ENCODE data around the gene PTGES3L.
"Not testable (repeated sequence)": the region's sequence is repeated elsewhere in the genome, so short reads cannot be mapped to it uniquely, and the experiment has no call there.

The PTGES3L gene

DNA sequence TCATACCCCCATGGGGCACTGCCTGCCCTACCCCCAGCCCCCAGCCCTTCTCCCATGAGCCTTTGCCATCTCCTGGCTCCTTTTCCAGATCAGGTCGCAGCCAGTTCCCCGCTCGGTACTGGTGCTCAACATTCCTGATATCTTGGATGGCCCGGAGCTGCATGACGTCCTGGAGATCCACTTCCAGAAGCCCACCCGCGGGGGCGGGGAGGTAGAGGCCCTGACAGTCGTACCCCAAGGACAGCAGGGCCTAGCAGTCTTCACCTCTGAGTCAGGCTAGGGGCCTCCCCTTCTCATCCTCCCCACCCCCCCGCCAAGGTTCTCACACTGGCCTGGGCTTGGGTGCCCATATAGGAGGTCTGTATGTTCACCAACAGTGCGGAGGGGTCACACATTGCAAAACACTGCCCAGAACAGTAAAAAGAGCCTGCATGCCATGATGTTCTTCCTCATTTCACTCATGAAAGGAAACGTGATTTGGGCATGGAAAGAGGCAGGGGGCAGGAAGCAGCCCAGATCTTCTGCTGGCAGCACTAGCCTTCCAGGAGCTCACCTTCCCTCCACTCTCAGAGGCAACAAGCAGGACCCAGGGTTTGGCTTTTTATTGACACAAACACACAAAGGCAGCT, 34.3 kb upstream of the PTGES3L start:
- DNase-seq: no peak

DNA sequence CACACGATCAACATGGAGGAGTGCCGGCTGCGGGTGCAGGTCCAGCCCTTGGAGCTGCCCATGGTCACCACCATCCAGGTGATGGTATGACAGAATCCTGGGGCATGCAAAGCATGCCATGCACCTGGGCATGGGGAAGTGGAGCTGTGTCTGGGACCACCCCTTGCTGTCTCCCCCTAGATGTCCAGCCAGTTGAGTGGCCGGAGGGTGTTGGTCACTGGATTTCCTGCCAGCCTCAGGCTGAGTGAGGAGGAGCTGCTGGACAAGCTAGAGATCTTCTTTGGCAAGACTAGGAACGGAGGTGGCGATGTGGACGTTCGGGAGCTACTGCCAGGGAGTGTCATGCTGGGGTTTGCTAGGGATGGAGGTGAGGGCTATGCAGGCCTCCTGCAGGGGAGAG, 33.4 kb upstream of the PTGES3L start:
- no peak for DNase-seq

DNA sequence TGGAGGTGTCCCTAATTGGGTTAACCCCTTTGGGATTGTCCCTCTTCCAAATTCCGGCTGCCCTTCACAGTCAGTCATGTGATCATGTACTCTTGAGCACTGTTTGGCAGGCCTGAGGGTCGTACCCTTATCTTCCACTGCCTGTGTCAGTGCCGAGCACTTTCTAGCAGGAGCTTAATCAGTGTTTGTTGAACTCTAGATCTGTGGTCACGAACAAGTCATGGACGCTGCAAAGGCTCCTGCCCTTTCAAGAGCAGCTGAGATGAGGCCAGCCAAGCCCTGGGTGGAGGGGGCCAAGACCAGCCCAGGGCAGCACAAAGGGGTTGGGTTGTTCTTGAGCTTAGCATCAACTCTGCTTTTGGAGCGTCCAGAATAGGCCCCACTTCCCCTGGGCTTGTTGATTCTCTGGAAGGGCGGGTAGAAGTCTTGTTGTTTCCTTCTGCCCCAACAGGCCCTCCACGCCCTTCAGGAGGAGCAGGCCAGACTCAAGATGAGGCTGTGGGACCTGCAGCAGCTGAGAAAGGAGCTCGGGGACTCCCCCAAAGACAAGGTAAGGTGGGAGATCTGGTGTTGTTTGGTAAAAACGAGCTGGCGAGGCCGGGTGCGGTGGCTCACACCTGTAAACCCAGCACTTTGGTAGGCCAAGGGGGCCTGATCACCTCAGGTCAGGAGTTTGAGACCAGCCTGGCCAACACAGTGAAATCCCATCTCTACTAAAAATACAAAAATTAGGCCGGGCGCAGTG, 32.0 kb upstream of the PTGES3L start:
- DNase-seq: no peak

DNA sequence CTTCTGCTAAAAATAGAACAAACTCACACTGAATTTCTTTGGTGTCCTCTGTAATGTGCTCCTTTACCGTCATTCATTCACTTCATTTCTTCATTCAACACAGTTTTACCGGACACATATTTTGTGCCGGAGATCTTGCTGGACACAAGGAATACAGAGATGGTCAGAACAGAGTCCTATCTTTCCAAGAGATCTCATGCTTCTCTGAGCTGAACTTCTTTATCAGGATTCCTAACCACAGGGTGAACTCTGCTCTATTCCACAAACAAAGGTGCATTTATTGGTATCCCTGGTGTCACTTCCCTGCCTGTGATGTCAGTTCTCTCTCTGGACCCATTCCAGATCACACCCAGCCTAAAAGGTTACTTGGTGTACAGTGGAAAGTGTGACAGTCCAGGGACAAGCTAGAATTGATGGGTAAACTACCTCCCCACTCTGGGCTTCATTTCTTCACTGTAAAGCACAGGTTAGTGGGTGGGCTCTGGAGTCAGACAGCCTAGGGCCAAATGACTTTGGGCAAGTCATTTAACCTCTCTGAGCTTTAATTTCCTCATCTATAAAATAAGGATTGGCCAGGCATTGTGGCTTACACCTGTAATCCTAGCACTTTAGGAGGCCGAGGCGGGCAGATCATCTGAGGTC, 30.9 kb upstream of the PTGES3L start:
- DNase-seq: no peak

DNA sequence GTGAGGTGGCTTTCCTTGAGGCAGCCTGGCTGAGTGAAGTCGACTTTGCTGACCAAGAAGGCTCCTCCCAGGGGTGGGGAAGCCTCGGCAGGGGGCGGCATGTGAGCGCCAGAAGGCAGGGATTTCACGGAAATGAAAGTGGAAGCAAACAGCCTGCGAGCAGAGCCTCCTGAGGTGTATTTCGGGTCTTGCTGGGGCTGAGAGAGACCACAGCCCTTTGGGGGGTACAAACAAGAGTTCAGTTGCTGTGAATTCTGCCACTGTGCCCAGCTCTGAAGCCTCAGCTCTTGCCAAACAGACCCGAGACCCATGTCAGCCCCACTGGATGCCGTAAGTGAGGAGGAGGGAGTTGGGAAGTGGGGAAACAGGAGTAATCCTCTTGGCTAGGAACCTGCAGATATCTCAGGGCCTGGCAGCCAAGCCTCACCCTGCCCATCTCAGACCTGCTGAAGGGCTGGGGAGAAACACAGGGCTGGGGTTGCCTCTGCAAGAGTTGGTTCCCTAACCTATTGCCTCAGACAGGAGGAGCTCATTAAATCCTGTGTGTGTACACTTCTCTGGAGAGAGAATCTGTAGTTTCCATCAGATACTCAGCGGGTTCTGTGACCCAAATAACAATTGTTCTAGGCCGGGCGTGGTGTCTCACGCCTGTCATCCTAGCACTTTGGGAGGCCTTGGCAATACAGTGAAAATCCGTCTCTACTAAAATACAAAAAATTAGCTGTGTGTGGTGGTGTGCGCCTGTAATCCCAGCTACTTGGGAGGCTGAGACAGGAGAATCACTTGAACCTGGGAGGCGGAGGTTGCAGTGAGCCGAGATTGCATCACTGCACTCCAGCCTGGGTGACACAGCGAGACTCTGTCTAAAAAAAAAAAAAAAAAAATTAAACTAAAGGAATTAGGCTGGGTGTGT, 27.0 kb upstream of the PTGES3L start, which contains the start of gene IFI35:
Gene IFI35 (plus strand): TSS at position 146 of the 913 bp plus-strand sequence. CDS start 164 bp downstream, at position 310.
- no peak for DNase-seq

DNA sequence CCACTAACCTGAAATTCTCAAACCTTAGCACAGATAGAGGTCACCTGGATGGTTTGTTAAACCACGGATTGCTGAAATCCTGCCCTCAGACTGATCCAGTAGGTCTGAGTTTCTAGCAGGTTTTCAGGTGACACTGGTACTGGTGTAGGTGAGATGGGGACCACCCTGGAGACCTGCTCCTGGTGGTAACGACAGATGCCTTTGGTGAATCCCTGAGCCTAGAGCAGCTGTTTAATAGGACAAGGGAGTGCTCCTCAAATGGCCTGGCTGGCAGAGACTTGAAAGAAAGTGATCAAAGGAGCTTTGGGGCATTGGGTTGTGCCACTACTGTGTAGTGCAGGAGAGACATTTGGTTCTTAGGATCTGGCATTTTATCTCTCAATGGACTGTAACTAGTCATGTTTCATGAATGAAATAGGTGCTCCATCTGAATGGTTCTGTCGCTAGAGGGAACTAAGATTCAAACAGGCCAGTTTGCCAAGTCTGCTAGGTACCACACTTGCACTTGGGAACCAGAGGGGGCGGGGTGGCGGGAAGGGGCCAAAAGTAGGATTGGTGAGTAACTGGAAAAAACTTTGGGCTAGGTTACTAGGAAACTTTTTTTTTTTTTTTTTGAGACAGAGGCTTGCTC, 23.8 kb upstream of the PTGES3L start:
- DNase-seq: no peak

DNA sequence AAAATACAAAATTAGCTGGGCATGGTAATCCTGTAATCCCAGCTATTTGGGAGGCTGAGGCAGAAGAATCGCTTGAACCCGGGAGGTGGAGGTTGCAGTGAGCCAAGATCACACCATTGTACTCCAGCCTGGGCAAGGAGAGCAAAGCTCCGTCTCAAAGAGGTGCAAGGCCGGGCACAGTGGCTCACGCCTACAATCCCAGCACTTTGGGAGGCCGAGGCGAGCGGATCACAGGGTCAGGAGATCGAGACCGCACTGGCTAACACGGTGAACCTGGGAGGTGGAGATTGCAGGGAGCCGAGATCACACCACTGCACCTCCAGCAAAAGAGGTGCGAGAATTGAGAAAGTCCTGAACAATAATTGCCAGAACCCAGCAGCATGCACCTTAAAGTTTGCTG, 21.0 kb upstream of the PTGES3L start:
- not testable (repeated sequence) for DNase-seq

DNA sequence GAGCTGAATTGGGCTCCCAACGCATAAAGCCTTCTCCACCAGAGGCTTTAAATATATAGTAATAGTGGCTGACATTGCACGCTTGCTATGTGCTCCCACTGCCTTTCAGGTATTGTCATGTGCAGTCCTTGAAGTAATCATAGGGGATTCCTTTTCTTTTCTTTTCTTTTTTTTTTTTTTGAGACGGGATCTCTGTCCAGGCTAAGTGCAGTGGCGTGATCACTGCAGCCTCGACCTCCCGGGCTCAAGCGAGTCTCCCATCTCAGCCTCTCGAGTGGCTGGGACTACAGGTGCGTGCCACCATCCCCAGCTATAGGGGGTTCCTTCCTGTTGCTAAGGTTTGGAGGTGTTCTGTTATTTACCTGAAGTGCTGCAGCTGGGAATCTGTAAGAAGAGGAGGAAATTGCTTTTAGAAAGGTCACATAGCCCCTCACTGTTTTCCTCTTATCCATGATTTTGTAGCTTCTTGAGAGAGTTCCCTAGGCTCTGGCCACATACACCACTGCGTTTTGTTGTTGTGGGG, 19.2 kb upstream of the PTGES3L start:
- DNase-seq: no peak

DNA sequence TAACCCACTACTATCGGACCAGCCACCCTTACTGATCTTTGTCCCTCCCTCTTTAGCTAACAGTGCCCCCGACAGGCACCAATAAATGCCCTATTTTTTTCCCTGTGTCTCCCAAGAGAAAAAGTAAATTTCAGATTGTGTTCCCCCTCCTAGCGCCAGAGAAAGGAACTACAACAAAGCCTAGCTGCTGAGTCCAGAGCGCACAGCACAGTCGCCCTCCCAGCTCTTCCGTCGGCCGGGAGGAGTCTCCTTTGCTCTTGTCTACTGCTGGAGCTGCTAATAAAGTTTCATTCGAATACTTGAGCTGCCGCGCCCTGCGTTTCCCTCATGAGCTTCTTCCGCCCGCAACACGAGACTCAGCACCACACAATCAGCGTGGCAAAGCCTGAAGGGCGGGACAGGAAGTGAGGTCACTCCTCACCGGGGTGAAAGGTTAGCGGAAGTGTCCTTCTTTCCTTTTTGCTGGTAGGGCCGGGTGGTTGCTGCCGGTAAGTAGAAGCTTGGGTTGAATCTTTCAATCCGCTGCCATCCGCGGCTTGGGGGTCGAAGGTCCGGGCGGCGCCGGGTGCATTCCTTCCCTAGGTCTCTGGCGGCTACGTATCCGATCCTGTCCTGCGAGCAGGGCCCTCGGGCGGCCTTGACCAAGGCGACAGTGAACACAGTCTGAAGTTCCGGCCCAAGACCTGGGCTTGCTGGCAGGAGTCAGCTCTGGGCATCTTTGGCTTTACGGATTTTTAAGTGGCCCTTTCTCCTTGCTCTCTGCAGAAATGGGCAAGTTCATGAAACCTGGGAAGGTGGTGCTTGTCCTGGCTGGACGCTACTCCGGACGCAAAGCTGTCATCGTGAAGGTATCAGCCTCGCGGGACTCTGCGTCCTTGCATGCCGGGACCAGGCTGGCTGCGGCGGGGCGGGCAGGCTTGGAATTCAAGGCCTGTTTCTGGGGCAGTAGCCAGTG, 18.4 kb upstream of the PTGES3L start, which contains the start of gene RPL27:
Gene RPL27 (plus strand): TSS at position 436 of the 955 bp plus-strand sequence. CDS start 332 bp downstream, at position 768.
- DNase-seq: peak; percentile 100

DNA sequence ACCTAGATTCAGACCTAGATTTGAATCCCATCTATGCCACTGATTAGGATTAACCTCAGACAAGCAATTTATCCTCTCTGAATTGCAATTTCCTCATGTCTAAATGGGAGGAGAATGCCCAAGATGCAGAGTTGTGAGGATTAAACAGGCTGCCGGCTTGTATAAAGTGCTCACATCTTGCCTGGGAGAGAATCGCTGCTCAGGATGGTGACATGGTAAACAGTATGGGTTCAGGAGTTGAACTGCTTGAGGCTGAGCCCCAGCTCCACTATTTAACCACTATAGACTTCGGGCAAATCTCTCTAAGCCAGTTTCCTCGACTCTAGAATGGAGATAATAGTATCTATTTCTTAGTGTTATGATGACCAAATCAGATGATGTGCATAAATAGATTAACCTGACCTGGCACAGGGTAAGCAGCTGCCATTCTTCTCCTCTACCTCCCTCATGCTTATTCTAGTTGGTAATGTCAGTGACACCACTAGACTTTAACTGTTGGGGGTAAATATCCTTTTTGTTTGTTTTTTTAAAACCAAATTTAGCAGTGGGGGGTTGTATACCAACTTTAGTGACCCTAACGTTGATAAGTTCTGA, 17.6 kb upstream of the PTGES3L start:
- DNase-seq: no peak

DNA sequence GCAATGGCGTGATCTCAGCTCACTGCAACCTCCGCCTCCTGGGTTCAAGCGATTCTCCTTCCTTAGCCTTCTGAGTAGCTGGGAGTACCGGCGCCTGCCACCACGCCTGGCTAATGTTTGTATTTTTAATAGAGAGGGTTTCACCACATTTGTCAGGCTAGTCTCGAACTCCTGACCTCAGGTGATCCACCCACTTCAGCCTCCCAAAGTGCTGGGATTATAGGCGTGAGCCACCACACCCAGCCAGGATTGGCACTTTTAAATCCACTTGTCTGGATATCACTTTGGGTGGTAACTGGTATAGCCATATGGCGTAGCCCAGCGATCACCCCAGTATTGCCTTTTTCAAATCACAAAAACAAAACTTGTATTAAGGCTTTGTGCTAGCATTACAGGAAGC, 14.0 kb upstream of the PTGES3L start:
- DNase-seq: not testable (repeated sequence)

DNA sequence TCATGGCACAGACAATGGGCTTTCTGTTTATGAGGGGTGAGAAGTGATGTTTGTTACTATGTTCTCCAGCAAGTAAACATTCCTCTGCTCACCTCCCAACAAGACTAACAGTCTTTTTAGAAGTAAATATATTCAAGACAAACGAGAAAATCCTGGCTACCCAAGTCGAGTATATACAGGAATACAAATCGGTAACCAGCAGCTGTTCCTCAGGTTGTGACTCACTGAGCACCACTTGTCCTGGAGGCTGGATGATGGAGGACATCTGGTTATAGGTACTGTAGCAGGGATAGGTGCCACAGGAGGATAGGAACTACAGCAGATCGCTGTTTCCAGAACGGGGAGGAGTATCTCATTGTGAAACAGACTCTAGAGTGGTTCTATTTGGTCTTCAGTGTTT, 13.0 kb upstream of the PTGES3L start:
- no peak for DNase-seq

DNA sequence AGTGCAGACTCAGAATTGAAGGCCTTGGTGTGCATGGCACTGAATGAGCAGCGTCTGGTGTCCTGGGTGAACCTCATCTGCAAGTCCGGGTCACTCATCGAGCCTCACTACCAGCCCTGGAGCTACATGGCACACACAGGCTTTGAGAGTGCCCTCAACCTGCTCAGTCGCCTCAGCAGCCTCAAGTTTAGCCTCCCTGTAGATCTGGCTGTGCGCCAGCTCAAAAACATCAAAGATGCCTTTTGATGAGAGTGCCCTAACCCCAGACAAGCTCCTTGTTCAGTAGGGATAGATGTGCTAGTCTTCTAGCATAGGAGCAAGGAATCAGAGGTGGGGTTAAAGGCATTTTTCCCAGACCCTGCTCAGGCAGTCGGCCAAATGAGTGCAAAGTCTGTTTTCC, 11.6 kb upstream of the PTGES3L start:
- no peak for DNase-seq

DNA sequence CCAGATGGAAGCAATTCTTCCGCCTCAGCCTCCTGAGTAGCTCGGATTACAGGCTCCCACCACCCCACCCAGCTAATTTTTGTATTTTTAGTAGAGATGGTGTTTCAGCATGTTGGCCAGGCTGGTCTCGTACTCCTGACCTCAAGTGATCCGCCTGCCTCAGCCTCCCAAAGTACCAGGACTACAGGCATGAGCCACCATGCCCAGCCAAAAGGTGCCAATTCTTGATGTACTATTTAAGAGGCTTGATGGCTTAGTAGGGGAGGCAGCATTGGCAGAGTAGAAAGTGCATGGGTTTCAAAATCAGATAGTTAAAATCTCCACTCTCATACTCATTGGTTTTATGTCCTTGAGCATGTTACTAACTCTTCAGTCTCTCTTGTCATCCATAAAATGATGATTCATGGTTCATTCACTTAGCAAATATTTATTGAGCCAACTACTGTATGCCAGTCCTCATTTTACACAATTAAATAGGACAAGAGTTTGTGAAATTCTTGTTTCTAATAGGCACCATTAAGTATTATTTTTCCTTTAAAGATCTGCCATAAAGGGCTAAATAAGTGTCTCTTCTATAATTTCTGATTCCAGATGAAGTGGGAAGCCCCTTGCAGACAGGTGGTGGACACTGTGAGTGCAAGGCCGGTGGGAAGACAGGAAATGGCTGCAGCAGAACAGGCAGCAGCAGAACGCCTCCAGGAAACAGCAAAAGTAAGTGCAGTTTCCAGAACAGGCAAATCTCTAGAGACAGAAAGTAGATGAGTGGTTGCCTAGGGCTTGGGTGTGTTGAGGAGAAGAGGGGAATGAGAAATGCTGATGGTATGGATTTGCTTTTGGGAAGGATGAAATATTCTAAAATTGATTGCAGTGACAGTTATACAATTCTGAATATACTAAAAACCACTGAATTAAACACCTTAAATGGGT, 10.1 kb upstream of the PTGES3L start:
- no peak for DNase-seq

DNA sequence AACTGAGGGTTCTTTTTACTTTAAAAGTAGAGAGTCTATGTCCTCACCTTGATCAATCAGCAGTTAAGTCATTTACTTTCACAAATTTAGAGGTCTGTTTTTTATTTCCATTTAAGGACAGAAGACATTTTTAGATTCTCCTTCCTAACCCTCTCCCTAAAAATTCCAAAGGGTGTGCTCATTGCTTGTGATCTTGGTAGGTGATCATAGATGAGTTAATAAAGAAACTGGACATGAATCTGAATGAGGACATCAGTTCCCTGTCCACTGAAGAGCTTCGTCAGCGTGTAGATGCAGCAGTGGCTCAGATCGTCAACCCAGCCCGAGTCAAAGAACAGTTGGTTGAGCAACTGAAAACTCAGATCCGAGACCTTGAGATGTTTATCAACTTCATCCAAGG, 9.3 kb upstream of the PTGES3L start:
- no peak for DNase-seq

DNA sequence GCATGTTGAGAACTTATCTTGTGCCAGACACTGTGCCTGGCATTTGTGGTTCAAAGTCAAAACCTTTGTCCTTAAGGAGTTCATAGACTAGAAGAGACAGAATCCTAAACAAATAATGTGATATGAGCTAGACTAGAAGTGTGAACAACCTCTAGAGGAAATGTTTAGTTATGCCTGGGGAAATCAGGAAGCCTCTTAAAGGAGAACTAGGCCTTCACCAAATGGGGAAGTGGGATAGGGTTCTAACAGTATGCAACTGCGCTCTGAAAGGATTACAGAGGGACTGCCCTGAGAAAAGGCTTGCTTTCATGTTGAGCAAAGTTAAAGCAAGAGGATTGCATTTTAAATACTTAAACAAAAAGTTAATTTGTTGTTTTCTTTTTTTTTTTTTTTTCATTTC, 5.3 kb upstream of the PTGES3L start:
- DNase-seq: no peak

DNA sequence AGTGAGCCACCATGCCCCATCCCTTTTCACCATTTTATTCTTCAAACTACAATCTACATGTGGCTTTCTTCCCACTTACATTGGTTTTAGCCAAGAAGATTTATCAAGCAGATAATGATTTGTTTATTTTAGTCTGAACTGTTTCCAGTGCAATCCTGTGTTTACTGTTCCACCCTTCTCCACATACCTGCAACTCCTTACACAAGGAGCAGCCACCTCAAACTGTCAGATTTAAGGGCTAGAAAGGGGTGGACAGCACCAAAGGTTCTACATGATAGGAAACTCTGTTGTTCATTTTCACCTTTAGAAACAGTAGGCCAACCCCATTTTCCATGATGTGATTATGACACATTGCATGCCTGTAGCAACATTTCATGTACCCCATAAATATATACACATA, 2.4 kb upstream of the PTGES3L start:
- no peak for DNase-seq

DNA sequence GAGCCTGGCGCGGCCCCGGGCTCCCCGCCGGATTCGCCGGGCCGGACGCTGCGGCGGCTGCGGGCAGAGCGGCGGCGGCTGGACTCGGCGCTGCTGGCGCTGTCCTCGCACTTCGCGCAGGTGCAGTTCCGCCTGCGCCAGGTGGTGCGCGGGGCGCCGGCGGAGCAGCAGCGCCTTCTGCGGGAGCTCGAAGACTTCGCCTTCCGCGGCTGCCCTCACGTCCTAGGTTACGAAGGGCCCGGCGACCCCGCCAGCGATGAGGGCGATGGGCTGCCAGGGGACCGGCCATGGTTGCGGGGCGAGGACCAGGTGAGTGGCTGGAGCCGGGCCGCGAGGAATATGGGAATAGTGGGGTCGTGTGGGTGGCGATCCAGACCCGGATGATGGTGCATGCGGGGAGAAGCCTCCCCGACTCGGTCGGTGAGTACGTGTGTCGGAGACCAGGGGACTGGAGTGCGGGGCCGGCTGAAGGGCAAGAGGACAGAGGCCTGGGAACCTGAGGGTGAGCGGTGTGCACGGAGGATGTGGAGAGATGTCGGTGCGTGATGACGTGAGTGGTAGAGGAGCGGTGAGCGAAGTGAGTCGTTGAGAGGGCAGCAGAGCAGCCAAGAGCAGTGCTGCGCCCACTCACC, 1.0 kb upstream of the PTGES3L start:
- DNase-seq: peak; percentile 5

DNA sequence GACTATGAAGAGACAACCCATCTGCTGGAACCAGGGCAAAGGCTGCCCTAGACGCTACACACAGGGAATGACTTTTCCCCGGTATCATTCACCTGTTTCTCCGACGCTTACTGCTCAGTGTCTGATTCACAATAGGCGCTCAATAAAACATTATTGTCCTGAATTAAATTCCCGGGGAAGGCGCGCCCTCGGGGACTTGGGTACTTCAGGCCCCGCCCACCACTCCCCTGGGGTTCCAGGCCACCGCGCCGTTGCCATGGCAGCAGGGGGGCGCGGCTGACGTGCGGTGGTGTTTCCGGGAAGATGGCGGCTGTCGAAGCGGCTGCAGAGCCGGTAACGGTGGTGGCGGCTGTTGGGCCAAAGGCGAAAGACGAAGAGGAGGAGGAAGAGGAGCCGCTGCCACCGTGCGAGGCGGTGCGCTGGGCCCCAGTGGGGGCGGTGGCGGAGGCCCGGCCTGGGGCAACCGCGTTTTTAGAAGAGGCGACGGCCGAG, 440 bp upstream of the PTGES3L start, which contains the start of gene RUNDC1:
Gene RUNDC1 (plus strand): TSS at position 292 of the 492 bp plus-strand sequence. CDS start 12 bp downstream, at position 304.
- DNase-seq: peak; percentile 81
